ENCODE measurements around the gene XIRP2. TPM values are rescaled to one million over a fixed set of nuclear protein-coding genes. Genes with fewer than 3 reads are reported as not detected.
"Not testable (repeated sequence)": the region's sequence is repeated elsewhere in the genome, so short reads cannot be mapped to it uniquely, and the experiment has no call there.

The XIRP2 gene
- total RNA-seq, 1 donor from 2014 or later, result not detected

DNA sequence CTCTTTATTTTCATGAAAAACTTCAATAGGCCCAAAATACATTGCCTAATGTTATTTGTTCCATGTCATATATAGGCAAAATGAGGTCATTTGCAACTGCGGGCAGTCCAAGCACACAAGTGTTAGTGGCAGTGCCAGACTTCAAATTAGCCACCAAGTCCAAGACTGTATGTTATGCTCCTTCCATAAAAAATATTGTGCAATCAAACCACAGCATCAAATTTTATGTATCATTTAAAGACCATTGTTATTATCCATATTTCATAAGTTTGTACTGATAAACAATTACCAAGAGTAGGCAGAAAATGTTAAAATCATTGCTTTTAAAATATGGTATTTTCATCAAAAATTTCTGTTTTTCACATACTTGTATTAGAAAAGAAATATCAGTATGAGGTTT lies 54.1 kb downstream of the XIRP2 start:
- no peak for DNase-seq (ENCODE audit: low read depth)

GRCh38 chr2:166944909-166945308 lies 56.6 kb downstream of the XIRP2 start:
- no peak for DNase-seq (ENCODE audit: low read depth)

DNA sequence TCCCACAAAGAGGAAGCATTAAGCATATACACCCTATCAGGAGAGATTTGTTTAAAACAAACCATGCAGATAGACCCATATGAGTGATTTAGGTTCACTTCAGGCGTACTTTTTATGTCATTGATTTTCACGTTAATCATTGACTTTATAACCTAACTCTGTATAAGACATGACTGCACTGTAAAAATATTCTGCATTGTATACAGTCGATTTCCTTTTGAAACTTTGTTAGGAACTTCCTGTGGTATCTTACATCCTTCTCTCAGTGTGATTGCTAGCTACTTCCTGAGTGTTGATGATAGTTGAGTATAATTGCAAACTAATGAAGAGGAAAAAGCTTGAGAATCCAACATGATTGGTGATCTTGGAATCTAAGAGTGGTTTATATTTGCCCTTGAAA lies 69.4 kb downstream of the XIRP2 start:
- DNase-seq (ENCODE audit: low read depth), result peak; percentile 69

DNA sequence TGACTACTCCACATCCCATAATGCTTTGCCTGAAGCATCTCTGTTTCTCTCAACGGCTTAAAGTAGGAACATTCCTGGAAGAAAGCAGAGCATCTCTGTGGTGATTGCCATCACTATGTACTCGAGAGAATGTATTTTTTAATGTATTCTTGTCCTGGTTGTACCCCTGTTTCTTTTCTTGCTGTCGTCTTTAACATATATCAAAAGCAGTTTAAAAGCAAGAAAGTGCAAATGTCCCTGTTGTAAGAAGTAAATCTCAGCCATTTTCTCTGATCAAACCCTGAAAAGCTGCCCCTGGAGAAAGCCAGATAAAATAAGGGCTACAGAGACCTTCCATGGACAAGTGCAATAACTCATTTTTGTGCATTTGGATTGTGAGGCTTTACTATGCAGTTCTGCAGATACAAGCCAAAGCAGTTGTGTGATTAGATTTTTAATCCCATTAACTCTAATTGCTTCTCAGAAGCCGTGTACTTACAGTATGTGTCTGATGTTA lies 70.8 kb downstream of the XIRP2 start:
- DNase-seq (ENCODE audit: low read depth), result no peak

DNA sequence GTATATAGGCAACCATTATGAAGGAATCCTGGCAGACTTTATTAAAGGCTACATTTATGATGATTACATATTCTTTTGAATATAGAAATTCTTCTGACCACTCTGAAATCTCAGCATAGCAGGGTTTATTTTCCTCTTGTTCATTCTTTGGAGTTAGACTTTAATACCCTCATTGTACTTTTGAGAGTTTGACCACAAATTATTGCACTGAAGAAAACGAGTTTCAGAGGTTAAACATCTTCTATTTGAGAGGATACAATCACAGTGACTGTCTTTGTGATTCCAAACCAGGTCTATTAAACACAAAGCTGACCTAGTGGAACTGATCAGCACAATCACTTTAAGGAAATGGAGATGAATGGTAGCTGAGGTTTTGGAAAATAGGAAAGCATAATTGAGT lies 71.3 kb downstream of the XIRP2 start:
- no peak for DNase-seq (ENCODE audit: low read depth)

GRCh38 chr2:166960702-166961270 lies 72.5 kb downstream of the XIRP2 start:
- DNase-seq (ENCODE audit: low read depth), result no peak

- no peak for DNase-seq (ENCODE audit: low read depth)
These were observed 73.7 kb downstream of the XIRP2 start for GRCh38 chr2:166961933-166962332.

- no peak for DNase-seq (ENCODE audit: low read depth)
These were observed 81.2 kb downstream of the XIRP2 start for GRCh38 chr2:166969486-166969885.

GRCh38 chr2:166972002-166972401 lies 83.7 kb downstream of the XIRP2 start:
- no peak for DNase-seq (ENCODE audit: low read depth)

DNA sequence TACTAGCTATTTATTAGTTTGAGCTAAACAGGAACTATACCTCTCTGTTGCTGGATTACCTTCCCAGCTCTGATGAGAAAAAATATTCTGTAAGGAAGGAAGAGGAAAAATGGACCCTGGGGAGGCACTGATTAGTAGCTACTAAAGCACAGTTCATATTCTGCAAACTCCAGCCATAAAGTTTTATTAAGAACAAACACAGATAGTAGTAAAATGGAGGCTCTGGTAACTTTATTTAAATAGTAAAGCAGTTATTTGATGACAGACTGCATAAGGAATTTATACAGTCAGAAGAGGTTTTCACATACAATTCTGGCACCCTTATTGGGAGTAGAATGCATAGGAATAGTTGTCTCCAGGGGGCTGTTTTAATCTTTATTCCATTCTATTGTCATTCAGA lies 84.1 kb downstream of the XIRP2 start:
- DNase-seq (ENCODE audit: low read depth), result no peak

- DNase-seq (ENCODE audit: low read depth), result no peak
These were observed 95.9 kb downstream of the XIRP2 start for GRCh38 chr2:166984188-166984587.

GRCh38 chr2:166984797-166985196 lies 96.5 kb downstream of the XIRP2 start:
- DNase-seq (ENCODE audit: low read depth), result peak; percentile 4

DNA sequence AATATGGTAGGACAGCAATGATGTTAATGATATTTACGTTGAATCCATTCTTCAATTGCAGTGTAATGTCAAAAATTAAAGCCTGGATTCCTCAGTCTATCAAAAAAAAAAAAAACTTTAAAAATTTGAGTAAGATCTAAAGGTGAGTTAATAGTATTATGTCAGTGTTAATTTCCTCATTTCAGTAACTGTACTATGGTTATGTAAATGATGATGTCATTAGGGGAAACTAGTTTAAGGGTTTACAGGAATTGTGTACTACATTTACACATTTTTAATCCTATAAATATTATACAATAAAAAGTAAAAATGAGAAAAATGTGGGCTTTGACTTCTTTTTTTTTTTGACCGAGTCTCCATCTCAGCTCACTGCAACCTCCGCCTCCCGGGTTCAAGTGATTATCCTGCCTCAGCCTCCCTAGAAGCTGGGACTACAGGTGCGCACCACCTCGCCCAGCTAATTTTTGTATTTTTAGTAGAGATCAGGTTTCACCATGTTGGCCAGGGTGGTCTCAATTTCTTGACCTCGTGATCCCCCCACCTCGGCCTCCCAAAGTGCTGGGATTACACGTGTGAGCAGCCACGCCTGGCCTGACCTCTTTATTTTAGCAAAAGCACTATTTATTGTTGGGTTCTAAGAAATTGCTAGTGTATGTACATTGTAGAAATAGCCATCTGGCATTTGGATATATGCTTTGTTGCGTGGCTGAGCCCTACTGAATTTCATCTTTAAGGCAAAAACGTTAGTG lies 106.5 kb downstream of the XIRP2 start:
- no peak for DNase-seq (ENCODE audit: low read depth)

- no peak for DNase-seq (ENCODE audit: low read depth)
These were observed 108.2 kb downstream of the XIRP2 start for GRCh38 chr2:166996465-166996864.

DNA sequence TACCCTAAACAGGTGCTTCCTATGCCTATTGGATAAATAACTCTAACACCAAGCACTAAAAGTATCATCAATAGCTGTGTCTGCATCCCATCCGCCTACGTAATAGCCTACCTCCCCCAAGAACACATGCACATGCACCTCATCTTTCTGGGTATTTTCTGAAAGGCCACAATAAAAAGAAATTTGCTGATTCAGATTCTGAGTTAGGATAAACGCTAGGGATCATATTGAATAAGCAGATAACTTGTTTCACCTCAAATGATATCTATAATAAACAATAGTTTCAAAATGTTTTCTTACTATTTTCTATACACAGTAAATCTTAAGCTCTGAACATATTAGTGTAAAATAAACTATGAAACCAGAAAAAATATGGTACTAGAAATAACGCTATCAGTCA lies 112.9 kb downstream of the XIRP2 start:
- no peak for DNase-seq (ENCODE audit: low read depth)

- DNase-seq (ENCODE audit: low read depth), result no peak
These were observed 116.8 kb downstream of the XIRP2 start for GRCh38 chr2:167005096-167005495.

GRCh38 chr2:167013227-167013626 lies 124.9 kb downstream of the XIRP2 start:
- peak; percentile 1 for DNase-seq (ENCODE audit: low read depth)

DNA sequence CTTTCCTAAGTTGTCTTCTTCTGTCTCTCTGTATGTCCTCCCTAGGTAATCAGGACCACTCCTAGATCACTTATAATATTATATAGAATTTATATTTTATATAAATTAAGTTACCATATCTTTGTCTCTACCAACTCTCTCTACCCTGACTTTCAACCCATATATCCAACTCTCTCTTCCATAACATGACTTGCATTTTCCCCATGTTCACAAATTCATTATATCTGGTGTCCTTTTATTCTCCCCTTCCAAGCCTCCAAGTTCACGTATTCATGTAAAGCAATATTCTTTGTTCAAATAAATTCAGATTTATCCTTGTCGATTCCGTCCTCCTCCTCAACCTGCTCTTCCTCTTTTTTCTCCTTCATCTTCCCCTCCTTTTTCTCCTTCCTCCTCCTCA lies 127.5 kb downstream of the XIRP2 start:
- no peak for DNase-seq (ENCODE audit: low read depth)

DNA sequence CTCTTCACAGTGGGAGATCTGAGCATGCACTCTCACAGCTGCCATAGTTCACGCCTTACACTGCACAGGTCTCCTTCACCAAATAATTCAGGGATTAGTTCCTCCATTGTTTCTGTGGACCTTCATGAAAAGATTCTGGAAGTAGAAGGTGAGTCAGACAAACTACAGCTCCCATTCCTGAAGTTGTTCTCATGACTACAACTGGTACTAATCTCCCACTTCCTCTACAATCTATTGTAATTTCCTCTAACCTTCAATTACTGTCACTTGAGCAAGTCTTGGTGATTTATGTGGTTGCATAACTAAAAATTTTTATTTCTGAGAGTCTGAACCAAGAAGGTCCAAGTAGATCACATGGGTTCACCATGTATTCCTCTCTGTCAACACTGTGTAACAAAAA lies 128.7 kb downstream of the XIRP2 start:
- DNase-seq (ENCODE audit: low read depth), result no peak

DNA sequence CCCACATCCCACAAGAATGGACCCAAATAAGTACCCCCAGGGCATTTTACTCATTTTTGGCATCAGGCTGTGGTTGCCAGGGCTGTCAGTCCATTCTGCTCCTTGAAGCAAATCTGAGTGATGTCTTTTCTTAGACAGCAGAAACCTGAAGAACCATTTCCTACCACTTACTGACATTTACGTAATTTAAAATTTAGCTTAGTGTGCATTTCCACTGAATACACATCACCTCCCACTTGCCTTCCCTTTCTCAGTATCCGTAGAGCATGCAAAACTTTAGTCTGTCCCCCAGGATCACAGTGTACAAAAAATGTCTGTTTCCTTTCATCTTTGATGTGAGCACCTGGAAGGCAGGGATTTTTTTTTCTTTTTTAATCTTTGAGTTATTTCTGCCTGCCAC lies 130.3 kb downstream of the XIRP2 start:
- DNase-seq (ENCODE audit: low read depth), result no peak

DNA sequence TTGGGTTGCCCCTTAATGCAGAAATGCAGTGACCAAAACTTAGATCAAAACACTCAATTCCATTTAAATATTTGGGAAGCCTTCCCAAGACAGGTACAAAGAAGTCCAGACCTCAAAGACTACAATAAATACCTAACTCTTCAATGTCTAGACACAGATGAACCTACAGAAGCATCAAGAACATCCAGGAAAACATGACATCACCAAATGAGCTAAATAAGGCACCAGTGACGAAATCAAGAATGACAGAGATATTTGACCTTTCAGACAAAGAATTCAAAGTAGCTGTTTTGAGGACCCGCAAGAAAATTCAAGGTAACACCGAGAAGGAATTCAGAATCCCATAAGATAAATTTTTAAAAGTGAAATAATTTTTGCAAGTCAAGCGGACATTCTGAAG lies 140.2 kb downstream of the XIRP2 start:
- no peak for DNase-seq (ENCODE audit: low read depth)

DNA sequence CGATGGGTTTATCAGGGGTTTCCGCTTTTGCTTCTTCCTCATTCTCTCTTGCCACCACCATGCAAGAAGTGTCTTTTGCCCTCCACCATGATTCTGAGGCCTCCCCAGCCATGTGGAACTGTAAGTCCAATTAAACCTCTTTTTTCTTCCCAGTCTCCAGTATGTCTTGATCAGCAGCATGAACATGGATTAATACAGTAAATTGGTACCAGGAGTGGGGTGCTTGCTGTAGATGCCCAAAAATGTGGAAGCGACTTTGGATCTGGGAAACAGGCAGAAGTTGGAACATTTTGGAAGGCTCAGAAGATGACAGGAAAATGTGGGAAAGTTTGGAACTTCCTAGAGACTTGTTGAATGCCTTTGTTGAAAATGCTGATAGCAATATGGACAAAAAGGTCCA lies 146.7 kb downstream of the XIRP2 start:
- not testable (repeated sequence) for DNase-seq (ENCODE audit: low read depth)

DNA sequence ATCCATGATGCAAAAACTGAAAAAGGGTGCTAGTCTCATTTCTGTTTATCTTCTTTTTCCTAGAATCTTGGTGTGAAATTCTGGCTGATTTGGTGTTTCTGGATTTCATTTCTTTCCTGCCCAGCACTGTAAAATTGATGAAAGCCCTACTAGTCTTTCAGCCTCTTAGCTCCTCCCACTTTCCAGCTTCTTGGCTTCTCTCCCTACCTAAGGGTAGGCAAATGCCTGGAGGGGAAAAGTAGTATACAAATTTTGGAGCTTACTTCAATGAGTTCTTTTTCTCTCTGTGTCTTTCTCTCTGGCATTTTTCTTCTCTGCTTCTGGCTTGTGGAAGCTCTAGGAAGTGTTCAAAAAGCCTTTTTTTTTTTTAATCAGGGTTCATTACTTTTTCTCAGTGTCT lies 160.5 kb downstream of the XIRP2 start:
- DNase-seq (ENCODE audit: low read depth), result no peak

GRCh38 chr2:167049659-167050058 lies 161.4 kb downstream of the XIRP2 start:
- no peak for DNase-seq (ENCODE audit: low read depth)
